Astrocyte of the spinal cord (primary cell): ENCODE measurements around the gene FPR3.
"Not testable (repeated sequence)": the region's sequence is repeated elsewhere in the genome, so short reads cannot be mapped to it uniquely, and the experiment has no call there.

ENCODE experiments used
- DNase-seq: peaks from one replicate; pipeline ENCODE4 v3.0.0; 2011; ENCODE audit warnings: low read depth, low spot score
- H3K4me3 ChIP-seq: 2 replicates; pipeline ENCODE4 v1.5.1; 2011; ENCODE audit warnings: low read depth, mild to moderate bottlenecking, low read length, moderate library complexity
- in situ Hi-C: cut with HindIII; loops from 2 replicates; pipeline ENCODE4 v1.10.0; 2017; ENCODE audit warnings: low sequenced_read_pairs
- TF ChIP-seq, protein P1 (sequence below): IDR thresholded peaks from 2 replicates; pipeline ENCODE4 v1.5.1; 2012; ENCODE audit warnings: low read depth, mild to moderate bottlenecking, low read length, inconsistent platforms

The FPR3 gene

DNA sequence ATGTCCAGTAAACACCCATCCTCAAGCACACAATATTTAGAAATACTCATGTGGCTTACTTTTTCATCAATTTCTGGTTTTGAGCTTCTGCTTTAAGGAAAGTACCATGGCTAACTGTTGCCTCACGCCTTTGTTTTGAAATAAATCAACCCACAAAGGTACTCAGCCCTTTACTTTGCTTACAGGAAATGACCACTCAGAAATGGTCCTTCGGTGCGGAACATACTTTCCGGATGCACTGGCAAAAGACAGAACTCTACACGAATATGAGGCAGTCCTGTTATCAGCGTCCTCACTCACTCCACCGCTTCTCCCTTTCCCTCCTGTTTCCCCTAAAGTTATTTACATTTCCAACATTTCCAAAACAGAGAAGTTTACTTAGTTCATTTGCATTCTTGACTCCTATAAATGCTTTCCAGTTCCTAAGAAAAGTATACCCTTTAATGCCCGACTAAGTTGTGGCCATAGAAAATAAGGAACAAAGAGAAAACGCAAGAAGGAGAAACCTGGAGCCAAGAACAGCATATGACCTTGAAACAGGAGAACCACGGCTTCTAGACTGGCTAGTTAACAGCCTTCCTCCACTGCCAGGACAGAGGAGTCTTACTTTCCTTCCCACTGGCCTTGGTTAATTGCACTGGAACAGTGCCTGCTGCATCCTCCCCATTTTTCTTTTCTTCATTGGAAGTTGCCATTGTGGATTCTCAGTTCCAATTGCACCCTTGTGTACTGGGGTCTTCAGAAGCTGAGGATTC lies 23.4 kb upstream of the FPR3 start:
- TF ChIP-seq, protein P1, sequence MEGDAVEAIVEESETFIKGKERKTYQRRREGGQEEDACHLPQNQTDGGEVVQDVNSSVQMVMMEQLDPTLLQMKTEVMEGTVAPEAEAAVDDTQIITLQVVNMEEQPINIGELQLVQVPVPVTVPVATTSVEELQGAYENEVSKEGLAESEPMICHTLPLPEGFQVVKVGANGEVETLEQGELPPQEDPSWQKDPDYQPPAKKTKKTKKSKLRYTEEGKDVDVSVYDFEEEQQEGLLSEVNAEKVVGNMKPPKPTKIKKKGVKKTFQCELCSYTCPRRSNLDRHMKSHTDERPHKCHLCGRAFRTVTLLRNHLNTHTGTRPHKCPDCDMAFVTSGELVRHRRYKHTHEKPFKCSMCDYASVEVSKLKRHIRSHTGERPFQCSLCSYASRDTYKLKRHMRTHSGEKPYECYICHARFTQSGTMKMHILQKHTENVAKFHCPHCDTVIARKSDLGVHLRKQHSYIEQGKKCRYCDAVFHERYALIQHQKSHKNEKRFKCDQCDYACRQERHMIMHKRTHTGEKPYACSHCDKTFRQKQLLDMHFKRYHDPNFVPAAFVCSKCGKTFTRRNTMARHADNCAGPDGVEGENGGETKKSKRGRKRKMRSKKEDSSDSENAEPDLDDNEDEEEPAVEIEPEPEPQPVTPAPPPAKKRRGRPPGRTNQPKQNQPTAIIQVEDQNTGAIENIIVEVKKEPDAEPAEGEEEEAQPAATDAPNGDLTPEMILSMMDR, result no peak
- in situ Hi-C loops, result no loop called here
- no peak overlapping the region for H3K4me3 ChIP-seq
- no peak for DNase-seq

DNA sequence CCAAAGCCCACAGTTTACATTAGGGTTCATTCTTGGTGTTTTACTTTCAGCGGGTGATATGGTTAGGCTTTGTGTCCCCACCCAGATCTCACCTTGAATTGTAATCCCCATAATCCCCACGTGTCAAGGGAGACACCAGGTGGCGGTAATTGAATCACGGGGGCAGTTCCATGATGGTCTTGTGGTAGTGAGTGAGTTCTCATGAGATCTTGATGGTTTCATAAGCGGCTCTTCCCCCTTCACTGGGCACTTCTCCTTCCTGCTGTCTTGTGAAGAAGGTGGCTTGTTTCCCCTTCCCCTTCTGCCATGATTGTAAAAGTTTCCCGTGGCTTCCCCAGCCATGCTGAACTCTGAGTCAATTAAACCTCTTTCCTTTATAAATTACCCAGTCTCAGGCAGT lies 22.0 kb upstream of the FPR3 start:
- TF ChIP-seq, protein P1, result no peak
- DNase-seq, result no peak

DNA sequence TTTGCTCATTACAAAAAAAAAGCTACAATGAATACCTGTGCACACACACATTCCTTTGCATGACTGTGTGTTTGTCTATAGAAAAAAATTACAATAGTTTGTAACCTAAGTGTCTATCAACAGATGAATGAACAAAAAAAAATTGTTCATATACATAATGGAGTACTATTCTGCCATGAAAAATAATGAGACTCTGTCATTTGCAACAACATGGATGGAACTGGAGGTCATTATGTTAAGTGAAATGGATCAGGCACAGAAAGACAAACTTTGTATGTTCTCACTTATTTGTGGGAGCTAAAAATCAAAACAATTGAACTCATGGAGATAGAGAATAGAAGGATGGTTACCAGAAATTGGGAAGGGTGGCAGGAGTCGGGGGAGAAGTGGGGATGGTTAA lies 18.4 kb upstream of the FPR3 start:
- in situ Hi-C loops, DNase-seq, H3K4me3 ChIP-seq: not testable (repeated sequence)

More for the DNA sequence above, 22.0 kb upstream of the FPR3 start:
- no peak overlapping the region for H3K4me3 ChIP-seq
- in situ Hi-C loops, result no loop called here

DNA sequence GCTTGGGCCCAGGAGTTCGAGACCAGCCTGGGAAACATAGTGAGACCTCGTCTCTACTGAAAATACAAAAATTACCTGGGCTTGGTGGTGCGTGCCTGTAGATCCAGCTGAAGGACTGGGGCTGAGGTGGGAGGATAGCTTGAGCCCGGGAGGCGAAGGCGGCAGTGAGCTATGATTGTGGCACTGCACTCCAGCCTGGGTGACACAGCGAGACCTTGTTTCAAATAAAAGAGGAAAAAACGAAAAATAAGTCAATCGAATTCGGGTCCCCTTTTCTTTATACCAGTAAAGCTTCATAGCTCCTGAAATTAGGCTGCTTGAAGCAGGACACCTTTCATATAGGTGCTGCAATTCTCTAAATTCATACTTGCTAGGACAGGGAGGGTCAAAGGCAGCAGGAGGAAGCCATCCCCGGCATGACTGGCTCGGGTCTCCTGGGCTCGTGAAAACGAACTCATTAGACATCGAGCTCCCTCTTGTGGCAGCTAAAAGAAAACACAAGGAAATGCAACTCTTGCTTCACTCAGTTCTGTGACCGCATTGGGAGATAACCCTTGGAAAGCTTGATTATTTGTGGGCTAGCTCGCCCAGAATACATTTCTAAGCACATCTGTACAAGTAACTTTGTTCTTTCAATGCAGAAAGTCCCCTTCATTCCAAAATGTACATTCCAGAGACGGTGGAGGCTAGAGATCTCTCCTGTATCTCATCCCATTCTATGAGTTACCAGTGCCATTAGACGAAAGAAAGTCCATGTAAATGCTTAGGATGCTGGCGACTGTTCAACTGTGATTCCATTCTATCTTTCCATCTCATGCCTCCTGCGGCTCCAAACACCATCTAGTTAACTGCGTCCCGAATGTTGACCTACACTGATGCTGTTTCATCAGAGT lies 17.1 kb upstream of the FPR3 start:
- TF ChIP-seq, protein P1, result peak; percentile 70
- in situ Hi-C loops, result no loop called here
- no peak overlapping the region for H3K4me3 ChIP-seq
- peak; percentile 79 for DNase-seq

DNA sequence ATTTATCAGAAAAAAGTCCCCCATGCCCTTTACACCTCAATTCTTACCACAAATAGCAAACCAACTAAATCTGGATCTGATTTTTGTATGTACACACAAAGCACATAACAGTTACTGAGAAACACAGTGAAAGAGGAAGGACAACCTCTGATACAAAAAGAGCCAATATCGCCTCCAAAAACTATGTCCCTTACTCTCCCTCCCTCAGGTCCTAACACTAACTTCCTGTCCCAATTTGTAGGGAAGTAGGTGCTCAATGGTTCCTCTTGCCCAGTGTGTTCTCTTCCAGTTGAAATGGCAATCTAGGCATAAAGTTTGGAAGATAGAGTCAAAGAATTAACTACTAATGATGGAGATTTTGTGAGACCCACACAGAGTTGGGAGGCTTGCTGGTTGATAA lies 15.8 kb upstream of the FPR3 start:
- TF ChIP-seq, protein P1, result no peak
- in situ Hi-C loops, result no loop called here

DNA sequence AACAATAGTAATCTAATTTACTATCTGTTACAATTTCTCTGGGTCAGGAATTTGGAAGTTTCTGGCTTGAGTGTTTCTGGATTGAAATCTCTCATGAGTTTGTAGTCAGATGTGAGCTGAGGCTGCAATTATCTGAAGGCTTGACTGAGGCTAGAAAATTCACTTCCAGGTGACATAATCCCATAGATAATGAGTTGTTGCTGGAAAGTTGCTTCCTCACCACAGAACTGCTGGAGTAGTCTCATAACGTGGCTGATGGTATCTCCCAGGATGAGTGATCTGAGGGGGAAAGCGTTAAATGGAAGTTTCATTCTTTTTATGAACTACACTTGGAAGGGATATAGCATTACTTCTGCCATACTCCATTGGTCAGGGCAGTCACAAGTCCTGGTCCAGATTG lies 15.3 kb upstream of the FPR3 start:
- in situ Hi-C loops, result no loop called here
- no peak for DNase-seq

More for the DNA sequence above, 15.8 kb upstream of the FPR3 start:
- no peak overlapping the region for H3K4me3 ChIP-seq
- no peak for DNase-seq

More for the DNA sequence above, 15.3 kb upstream of the FPR3 start:
- no peak overlapping the region for H3K4me3 ChIP-seq
- TF ChIP-seq, protein P1, result no peak
